GM19468 (cell line): Measurements from ENCODE around the gene HOXB13.

Experiments
- ATAC-seq: cut with Tn5 transposase; IDR thresholded peaks from one replicate; pipeline ENCODE4 v1.9.1; 2021; ENCODE audit warnings: mild to moderate bottlenecking, moderate library complexity, moderate number of reproducible peaks; ENCODE audit not compliant: unreplicated experiment; ENCODE audit errors: extremely low read depth

Gene HOXB13

DNA sequence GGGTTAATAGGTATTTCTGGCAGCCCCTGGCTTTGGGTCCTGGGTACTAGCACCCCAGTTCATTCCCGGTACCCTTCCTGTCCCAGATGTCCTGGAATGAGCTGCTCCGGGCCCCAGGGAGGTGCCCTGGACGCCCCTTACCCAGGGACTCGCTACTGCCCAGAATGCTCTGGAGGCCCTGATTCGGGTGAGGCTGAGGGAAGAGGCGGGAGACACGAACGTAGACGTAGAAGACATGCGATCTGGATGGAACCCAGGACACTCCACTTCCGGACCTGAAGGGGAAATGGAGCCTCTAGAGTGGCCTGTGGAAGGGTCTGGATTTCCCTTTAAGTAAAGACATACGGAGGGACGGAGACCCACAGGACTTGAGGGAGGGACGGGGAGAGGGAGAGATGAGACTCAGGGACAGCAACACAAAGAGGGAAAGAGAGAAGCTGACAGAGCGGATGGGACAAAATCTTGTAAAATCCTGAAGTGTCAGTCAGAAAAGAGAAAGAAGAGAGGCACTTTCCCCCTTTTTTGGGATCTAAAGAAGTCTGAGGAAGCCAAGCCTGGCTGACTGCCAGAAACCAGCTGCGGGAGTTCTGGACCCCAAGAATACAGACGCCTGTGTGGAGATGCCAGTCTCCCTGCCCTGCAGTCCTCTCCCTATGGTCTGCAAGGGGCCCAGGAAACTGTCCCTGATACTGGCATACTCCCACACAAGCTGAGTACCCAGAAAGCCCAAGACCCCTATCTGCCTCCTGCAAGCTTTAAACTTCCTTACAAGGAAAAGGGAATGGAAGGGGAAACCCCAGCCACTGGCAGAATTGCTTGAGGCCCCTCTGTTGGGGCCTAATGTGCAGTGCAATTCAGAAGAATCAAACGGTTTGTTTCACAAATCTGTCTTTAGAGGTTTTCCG, 1.0 kb upstream of the HOXB13 start:
- ATAC-seq = no peak

DNA sequence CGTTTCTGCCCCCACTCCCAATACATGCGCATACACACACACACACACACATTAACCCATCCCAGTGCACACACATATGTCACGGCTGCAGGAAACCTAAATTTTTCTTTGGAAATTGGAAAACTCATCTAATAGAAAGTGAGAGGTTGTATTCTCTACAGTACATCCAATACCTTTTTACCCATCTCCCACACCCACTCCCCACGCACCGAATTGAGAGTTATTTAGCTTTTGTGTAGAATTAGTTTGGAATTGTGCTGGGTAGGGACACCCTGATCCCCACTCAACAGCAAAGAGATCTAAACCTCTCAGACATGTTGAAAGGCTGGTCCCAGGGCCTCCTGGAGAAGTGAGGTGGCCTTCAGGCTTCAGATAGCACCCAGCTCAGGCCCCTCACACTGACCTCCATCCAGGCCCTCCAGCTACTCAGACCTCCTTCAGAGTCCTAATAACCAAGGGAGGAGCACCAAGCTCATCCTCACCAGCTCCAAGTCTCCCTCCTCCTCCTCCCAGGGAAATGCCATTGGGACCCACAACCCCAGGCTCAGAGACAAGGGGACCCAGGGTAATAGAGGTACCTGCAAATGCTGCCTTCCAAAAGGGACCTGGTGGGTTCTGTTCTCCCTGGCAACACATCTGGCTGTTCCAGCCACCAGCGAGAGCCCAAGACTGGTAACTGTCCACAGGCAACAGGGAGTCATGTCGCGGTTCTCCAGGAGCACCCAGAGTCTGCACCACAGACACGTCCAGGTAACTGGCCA, 955 bp downstream of the HOXB13 start:
- no peak for ATAC-seq

DNA sequence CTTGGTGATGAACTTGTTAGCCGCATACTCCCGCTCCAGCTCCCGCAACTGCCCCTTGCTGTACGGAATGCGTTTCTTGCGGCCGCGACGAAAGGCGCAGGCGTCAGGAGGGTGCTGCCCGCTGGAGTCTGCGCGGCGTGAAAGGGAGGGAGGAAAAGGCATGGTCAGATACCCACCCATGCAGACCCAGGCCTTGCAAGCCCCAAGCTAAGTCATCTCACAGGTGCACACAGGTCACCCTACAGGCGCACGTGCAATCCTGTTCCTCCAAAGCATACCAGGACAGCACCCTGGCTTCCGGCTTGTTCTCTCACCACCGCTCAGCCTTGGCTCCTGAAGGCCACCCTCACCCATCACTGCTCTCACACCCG, 1.6 kb downstream of the HOXB13 start:
- no peak for ATAC-seq

GRCh38 chr17:48726114-48726915, 2.2 kb downstream of the HOXB13 start:
- ATAC-seq = no peak

GRCh38 chr17:48725288-48726064, 3.1 kb downstream of the HOXB13 start:
- ATAC-seq = no peak

GRCh38 chr17:48725004-48725287, 3.6 kb downstream of the HOXB13 start:
- ATAC-seq = no peak

- no peak for ATAC-seq
Measured at GRCh38 chr17:48724251-48725003, 4.1 kb downstream of the HOXB13 start.

GRCh38 chr17:48723423-48724250, 4.9 kb downstream of the HOXB13 start:
- ATAC-seq = no peak

GRCh38 chr17:48722915-48723422, 5.6 kb downstream of the HOXB13 start, which contains the start of gene PRAC2:
Gene PRAC2 (plus strand): TSS chr17:48723185. CDS start chr17:48724411, 1,226 bp downstream.
- no peak for ATAC-seq

- ATAC-seq = no peak
Measured at GRCh38 chr17:48722201-48722907, 6.2 kb downstream of the HOXB13 start, which contains the start of gene PRAC1. Gene PRAC1 (minus strand): TSS chr17:48722518. CDS start chr17:48722392, 126 bp downstream.

DNA sequence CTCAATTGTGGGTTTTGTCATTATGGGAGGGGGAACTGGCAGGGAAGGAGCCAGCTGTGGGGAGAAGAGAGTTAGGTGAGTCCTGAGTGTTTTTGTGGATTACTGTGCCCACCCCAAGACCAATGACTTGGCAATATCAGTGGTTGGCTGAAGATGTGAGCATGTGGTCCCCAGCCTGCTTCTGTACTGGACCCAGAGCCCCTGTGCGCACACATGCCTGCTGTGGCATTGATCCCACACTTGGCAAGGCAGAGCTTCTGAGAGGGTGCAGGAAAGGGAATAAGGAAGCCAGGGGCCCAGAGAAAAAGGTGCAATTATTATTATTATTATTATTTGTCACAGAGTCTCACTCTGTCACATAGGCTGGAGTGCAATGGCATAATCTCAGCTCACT, 7.5 kb downstream of the HOXB13 start:
- ATAC-seq = no peak

GRCh38 chr17:48720266-48721008, 8.1 kb downstream of the HOXB13 start:
- no peak for ATAC-seq

DNA sequence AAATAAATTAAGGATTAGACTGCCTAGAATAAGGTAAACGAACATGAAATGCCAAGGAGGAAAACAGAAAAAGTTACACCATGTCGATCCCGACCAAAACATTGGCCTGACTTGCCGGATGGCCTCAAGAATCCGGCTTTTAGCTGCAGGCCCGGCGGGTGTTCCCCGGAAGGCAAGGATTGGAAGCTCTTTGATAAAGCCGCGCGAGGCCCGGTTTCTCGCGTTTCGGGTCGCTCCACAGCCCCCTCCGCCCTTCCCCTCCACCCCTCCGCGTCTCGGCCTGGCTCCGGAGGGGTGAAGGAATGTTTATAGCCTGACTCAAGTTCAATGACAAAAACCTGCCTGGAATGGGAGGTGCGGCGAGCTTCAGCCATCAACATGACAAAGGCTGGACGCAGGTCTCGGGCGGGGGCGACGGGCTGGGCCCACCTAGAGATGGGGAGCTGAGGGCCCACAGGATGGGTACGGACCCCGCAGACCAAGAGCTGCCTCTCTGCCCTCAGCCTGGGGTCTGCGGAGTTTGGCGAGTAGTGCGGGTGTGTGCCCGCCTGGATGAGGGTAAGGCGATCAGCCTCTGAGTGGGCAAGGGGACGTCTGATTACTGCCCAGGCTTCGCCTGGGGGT, 8.8 kb downstream of the HOXB13 start:
- no peak for ATAC-seq

- ATAC-seq = no peak
Measured at GRCh38 chr17:48718761-48719641, 9.5 kb downstream of the HOXB13 start.

GRCh38 chr17:48718227-48718760, 10.3 kb downstream of the HOXB13 start:
- no peak for ATAC-seq
